OCI-LY1 (cell line): ENCODE results near the gene CERS6.
"Not testable (repeated sequence)": the region's sequence is repeated elsewhere in the genome, so short reads cannot be mapped to it uniquely, and the experiment has no call there.

Experiments used
- EZH2 ChIP-seq: fragments of 200-600 bp; sonication (generic), shearing (Covaris generic); IDR thresholded peaks from 2 replicates; pipeline ENCODE4 v1.8.0; 2017; ENCODE audit warnings: borderline replicate concordance, mixed run types, mild to moderate bottlenecking, antibody characterized with exemption, low read length, moderate library complexity, mixed read lengths
- TF ChIP-seq, protein P1 (sequence below): fragments of 200-600 bp; sonication (generic), shearing (Covaris generic); IDR thresholded peaks from 2 replicates; pipeline ENCODE4 v1.5.1; 2017; ENCODE audit warnings: mild to moderate bottlenecking, antibody characterized with exemption, low read length, moderate library complexity, mixed read lengths

DNA sequence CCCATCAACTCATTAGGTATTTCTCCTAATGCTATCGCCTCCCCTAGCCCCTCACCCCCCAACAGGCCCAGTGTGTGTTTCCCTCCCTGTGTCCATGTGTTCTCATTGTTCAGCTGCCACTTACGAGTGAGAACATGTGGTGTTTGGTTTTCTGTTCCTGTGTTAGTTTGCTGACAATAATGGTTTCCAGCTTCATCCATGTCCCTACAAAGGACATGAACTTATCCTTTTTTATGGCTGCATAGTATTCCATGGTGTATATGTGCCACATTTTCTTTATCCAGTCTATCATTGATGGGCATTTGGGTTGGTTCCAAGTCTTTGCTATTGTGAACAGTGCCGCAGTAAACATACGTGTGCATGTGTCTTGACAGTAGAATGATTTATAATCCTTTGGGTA lies 35.7 kb downstream of the CERS6 start:
- TF ChIP-seq, protein P1, sequence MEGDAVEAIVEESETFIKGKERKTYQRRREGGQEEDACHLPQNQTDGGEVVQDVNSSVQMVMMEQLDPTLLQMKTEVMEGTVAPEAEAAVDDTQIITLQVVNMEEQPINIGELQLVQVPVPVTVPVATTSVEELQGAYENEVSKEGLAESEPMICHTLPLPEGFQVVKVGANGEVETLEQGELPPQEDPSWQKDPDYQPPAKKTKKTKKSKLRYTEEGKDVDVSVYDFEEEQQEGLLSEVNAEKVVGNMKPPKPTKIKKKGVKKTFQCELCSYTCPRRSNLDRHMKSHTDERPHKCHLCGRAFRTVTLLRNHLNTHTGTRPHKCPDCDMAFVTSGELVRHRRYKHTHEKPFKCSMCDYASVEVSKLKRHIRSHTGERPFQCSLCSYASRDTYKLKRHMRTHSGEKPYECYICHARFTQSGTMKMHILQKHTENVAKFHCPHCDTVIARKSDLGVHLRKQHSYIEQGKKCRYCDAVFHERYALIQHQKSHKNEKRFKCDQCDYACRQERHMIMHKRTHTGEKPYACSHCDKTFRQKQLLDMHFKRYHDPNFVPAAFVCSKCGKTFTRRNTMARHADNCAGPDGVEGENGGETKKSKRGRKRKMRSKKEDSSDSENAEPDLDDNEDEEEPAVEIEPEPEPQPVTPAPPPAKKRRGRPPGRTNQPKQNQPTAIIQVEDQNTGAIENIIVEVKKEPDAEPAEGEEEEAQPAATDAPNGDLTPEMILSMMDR = not testable (repeated sequence)
- not testable (repeated sequence) for TF ChIP-seq EZH2
